DND-41 (cell line): Measurements from ENCODE around the gene BCL2L11.

ENCODE experiments used
- CTCF ChIP-seq: IDR thresholded peaks from 2 replicates; pipeline ENCODE4 v1.5.1; 2012; ENCODE audit warnings: borderline replicate concordance, low read length, moderate library complexity, mild to moderate bottlenecking; ENCODE audit not compliant: poor library complexity, severe bottlenecking; ENCODE audit errors: extremely low read depth
- EZH2 ChIP-seq: IDR thresholded peaks from 3 replicates; pipeline ENCODE4 v1.6.1; 2012; ENCODE audit warnings: borderline replicate concordance, low read depth, mild to moderate bottlenecking, moderate library complexity, low read length, inconsistent platforms; ENCODE audit not compliant: severe bottlenecking

- TF ChIP-seq CTCF: no peak
- TF ChIP-seq EZH2: no peak
Measured at GRCh38 chr2:111106706-111107105, 14.0 kb upstream of the BCL2L11 start.
